ENCODE measurements around the gene ITGA1.
A peak's percentile ranks its signal among the peaks of the same experiment; 100 is the strongest.

DNA sequence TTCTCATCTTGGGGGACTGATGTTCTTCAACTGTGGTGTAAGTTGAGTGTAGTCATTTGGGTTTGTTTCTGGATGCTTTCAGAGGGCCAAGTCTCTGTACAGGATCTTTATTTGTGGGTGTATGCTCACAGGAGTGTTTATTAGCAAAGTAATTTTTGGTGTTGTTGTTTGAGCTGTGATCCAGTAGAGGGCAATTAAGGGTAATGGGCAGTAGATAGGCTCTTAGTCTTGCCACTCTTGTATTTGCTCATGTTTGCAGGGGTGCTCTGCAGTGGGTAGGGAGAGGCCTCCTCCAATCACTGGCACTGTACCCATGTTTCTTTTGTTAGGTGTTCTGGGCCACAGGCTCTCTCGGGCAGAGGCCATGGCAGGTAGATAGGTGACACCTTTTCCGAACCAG, 155.6 kb downstream of the ITGA1 start:
- TF ChIP-seq CTCF (IDR thresholded peaks at IDR 0.05; ENCODE audit: low read depth, low read length) (peak; percentile 47), EZH2phosphoT487 (IDR thresholded peaks at IDR 0.05; ENCODE audit: low read depth) (no peak)
